ENCODE data around the gene TNRC6B.

TNRC6B gene

DNA sequence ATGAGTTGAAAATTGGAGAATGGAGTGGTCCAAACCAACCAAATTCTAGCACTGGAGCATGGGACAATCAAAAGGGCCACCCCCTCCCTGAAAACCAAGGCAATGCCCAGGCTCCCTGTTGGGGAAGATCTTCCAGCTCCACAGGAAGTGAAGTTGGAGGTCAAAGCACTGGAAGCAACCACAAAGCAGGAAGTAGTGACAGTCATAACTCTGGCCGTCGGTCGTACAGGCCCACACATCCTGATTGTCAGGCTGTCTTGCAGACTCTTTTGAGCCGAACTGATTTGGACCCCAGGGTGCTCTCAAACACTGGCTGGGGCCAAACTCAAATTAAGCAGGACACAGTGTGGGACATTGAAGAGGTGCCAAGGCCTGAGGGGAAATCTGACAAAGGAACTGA lies 88.1 kb downstream of the TNRC6B start:
- Histone ChIP-seq H3K4me1 (ENCODE audit: control insufficient read depth, insufficient read depth, low read length) (no peaks in the 10 kb centered on the region), H3K9me3 (ENCODE audit: control insufficient read depth, insufficient read depth, low read depth, low read length) (no peaks in the 10 kb centered on the region), H3K27ac (ENCODE audit: extremely low read depth, low read depth, low read length) (no peak overlapping the region), H3K36me3 (ENCODE audit: control insufficient read depth in 2 of 2, insufficient read depth in 1 of 2, low read length in 2 of 2) (peaks cover 11 to 52% of the 10 kb centered on the region in 2 experiments; a peak in 2 of 3 replicates), H3K4me3 (ENCODE audit: low read depth, low read length) (no peak overlapping the region)
- ChIA-PET POLR2A (no interaction called here), CTCF (interaction anchor here (0.6 kb wide), 1 partner anchor 59 kb away, joined by 5 read pairs; no protein-coding TSS in a partner anchor)
- TF ChIP-seq, protein P1, sequence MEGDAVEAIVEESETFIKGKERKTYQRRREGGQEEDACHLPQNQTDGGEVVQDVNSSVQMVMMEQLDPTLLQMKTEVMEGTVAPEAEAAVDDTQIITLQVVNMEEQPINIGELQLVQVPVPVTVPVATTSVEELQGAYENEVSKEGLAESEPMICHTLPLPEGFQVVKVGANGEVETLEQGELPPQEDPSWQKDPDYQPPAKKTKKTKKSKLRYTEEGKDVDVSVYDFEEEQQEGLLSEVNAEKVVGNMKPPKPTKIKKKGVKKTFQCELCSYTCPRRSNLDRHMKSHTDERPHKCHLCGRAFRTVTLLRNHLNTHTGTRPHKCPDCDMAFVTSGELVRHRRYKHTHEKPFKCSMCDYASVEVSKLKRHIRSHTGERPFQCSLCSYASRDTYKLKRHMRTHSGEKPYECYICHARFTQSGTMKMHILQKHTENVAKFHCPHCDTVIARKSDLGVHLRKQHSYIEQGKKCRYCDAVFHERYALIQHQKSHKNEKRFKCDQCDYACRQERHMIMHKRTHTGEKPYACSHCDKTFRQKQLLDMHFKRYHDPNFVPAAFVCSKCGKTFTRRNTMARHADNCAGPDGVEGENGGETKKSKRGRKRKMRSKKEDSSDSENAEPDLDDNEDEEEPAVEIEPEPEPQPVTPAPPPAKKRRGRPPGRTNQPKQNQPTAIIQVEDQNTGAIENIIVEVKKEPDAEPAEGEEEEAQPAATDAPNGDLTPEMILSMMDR (tag by site-specific recombination; IDR thresholded peaks at IDR 0.05): no peak
- TF ChIP-seq ZNF302 (tag by site-specific recombination; IDR thresholded peaks at IDR 0.05; ENCODE audit: low read depth) (no peak), ZNF146 (tag by site-specific recombination; IDR thresholded peaks at IDR 0.05) (no peak), SP3 (tag by site-specific recombination; IDR thresholded peaks at IDR 0.05) (no peak), ZNF768 (tag by site-specific recombination; IDR thresholded peaks at IDR 0.05) (no peak), MYNN (tag by site-specific recombination; IDR thresholded peaks at IDR 0.05; ENCODE audit: borderline replicate concordance) (no peak), ZNF335 (tag by site-specific recombination; conservative IDR thresholded peaks at IDR 0.05) (no peak), ZNF350 (tag by site-specific recombination; IDR thresholded peaks at IDR 0.05) (no peak), KLF9 (tag by site-specific recombination; IDR thresholded peaks at IDR 0.05; ENCODE audit: low read depth) (no peak), REPIN1 (tag by site-specific recombination; IDR thresholded peaks at IDR 0.05; ENCODE audit: low read depth) (no peak), RBAK (tag by site-specific recombination; IDR thresholded peaks at IDR 0.05) (no peak), KLF10 (tag by site-specific recombination; IDR thresholded peaks at IDR 0.05) (no peak), HOXD13 (CRISPR knock-in tag; IDR thresholded peaks at IDR 0.05; ENCODE audit: borderline replicate concordance) (no peak), ZNF600 (tag by site-specific recombination; IDR thresholded peaks at IDR 0.05) (no peak), ZNF623 (tag by site-specific recombination; IDR thresholded peaks at IDR 0.05) (no peak), ZNF157 (tag by site-specific recombination; IDR thresholded peaks at IDR 0.05) (no peak), ZNF776 (tag by site-specific recombination; IDR thresholded peaks at IDR 0.05; ENCODE audit: borderline replicate concordance) (no peak)
- TF ChIP-seq, protein P2, sequence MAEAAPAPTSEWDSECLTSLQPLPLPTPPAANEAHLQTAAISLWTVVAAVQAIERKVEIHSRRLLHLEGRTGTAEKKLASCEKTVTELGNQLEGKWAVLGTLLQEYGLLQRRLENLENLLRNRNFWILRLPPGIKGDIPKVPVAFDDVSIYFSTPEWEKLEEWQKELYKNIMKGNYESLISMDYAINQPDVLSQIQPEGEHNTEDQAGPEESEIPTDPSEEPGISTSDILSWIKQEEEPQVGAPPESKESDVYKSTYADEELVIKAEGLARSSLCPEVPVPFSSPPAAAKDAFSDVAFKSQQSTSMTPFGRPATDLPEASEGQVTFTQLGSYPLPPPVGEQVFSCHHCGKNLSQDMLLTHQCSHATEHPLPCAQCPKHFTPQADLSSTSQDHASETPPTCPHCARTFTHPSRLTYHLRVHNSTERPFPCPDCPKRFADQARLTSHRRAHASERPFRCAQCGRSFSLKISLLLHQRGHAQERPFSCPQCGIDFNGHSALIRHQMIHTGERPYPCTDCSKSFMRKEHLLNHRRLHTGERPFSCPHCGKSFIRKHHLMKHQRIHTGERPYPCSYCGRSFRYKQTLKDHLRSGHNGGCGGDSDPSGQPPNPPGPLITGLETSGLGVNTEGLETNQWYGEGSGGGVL (tag by site-specific recombination; IDR thresholded peaks at IDR 0.05): no peak

DNA sequence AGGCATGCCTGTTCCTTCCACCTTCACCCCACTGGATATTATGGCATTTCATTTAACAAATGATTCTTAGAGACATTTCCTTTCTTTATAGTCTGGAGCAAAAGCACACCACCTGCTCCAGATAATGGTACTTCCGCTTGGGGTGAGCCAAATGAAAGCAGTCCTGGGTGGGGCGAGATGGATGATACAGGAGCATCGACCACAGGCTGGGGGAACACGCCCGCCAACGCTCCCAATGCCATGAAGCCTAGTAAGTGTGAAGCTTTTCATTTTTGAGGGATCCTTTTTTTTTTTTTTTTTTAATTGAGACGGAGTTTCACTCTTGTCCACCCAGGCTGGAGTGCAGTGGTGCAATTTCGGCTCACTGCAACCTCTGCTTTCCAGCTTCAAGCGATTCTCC lies 92.3 kb downstream of the TNRC6B start:
- ChIA-PET CTCF (interaction anchor here (0.7 kb wide), 1 partner anchor 273 kb away, joined by 4 read pairs; no protein-coding TSS in a partner anchor), POLR2A (no interaction called here)
- Histone ChIP-seq H3K4me1 (ENCODE audit: control insufficient read depth, insufficient read depth, low read length) (no peaks in the 10 kb centered on the region), H3K36me3 (ENCODE audit: control insufficient read depth in 2 of 2, insufficient read depth in 1 of 2, low read length in 2 of 2) (peaks cover 11 to 44% of the 10 kb centered on the region in 2 experiments; a peak in 2 of 3 replicates), H3K4me3 (ENCODE audit: low read depth, low read length) (no peak overlapping the region), H3K27ac (ENCODE audit: extremely low read depth, low read depth, low read length) (no peak overlapping the region), H3K9me3 (ENCODE audit: control insufficient read depth, insufficient read depth, low read depth, low read length) (no peaks in the 10 kb centered on the region)
- TF ChIP-seq, protein P3, sequence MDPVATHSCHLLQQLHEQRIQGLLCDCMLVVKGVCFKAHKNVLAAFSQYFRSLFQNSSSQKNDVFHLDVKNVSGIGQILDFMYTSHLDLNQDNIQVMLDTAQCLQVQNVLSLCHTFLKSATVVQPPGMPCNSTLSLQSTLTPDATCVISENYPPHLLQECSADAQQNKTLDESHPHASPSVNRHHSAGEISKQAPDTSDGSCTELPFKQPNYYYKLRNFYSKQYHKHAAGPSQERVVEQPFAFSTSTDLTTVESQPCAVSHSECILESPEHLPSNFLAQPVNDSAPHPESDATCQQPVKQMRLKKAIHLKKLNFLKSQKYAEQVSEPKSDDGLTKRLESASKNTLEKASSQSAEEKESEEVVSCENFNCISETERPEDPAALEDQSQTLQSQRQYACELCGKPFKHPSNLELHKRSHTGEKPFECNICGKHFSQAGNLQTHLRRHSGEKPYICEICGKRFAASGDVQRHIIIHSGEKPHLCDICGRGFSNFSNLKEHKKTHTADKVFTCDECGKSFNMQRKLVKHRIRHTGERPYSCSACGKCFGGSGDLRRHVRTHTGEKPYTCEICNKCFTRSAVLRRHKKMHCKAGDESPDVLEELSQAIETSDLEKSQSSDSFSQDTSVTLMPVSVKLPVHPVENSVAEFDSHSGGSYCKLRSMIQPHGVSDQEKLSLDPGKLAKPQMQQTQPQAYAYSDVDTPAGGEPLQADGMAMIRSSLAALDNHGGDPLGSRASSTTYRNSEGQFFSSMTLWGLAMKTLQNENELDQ (tag by site-specific recombination; IDR thresholded peaks at IDR 0.05; ENCODE audit: low read depth): no peak
